Measurements from ENCODE around the gene KCNJ6. TPM values are rescaled to one million over a fixed set of nuclear protein-coding genes. Genes with fewer than 3 reads are reported as not detected.

Gene KCNJ6
- total and polyA plus RNA-seq, 10 of the 15 experiments (the other 5 are each of a cell fraction or from before 2014, with no cell fraction given) = 0.03 to 0.07 (median 0.04) TPM; not detected in 7

DNA sequence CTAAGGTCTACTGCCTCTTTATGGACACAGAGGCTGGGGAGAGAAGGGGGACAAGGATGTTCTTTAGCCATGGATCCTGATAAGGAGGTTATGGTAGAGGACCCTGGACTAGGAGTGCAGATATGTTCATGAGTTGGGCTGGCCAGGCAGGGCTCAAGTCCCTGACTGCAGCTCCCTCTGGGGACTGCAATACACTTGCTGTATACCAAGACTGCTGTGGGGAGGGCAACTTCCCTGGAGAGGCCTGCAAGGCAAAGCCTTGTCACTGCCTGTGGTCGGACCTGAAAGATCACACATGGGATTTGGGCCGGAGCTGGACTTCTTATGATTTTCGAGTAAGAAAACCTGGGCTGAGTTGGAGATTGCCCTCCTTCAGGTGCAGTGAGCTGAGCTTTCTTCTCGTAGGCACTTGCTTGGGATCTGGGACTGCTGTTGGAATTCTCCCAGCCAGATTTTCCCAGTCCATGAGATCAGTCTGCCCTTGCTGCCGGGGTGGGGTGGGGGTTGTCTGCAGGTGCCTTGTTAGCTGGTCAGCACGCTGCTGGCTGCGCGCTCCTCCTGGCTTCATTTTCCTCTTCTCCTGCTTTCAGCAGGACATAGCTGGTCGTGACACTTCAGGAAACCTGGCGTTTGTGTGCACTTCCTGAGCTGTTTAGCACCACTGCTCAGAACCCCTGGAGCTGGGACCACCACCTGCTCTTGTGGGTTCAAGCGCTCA, 49.0 kb upstream of the KCNJ6 start (continued):
- TF ChIP-seq, protein P1, sequence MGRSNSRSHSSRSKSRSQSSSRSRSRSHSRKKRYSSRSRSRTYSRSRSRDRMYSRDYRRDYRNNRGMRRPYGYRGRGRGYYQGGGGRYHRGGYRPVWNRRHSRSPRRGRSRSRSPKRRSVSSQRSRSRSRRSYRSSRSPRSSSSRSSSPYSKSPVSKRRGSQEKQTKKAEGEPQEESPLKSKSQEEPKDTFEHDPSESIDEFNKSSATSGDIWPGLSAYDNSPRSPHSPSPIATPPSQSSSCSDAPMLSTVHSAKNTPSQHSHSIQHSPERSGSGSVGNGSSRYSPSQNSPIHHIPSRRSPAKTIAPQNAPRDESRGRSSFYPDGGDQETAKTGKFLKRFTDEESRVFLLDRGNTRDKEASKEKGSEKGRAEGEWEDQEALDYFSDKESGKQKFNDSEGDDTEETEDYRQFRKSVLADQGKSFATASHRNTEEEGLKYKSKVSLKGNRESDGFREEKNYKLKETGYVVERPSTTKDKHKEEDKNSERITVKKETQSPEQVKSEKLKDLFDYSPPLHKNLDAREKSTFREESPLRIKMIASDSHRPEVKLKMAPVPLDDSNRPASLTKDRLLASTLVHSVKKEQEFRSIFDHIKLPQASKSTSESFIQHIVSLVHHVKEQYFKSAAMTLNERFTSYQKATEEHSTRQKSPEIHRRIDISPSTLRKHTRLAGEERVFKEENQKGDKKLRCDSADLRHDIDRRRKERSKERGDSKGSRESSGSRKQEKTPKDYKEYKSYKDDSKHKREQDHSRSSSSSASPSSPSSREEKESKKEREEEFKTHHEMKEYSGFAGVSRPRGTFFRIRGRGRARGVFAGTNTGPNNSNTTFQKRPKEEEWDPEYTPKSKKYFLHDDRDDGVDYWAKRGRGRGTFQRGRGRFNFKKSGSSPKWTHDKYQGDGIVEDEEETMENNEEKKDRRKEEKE (IDR thresholded peaks at IDR 0.05) = no peak
- TF ChIP-seq EZH2 (IDR thresholded peaks at IDR 0.05; ENCODE audit: borderline replicate concordance, control insufficient read depth, low read depth, low read length) (no peak), ZNF274 (IDR thresholded peaks at IDR 0.05; ENCODE audit: insufficient read depth, insufficient read length) (no peak)

DNA sequence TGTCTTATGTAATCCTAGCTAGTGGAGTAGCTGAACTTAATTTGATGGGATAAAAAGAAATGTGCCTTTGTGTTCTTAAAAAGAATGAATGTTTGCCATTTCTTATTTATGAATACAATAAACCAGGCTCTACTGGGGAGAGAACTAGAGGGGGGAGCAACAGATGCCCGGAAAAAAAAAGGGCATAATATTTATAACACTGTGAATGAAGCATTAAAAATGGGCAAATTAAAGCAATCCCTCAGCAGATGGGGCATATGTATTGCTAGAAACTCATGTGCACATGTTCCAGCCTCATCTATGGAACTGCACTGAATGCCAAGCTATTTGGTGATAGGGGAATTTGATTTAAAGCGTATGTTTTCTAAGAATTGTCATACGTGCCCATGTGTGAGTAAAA, 42.3 kb upstream of the KCNJ6 start:
- H3K79me2 ChIP-seq (ENCODE audit: control insufficient read depth, insufficient read depth, low read length) = no peaks in the 10 kb centered on the region
- SMC1A ChIA-PET (ENCODE audit: uncharacterized antibody, unreplicated experiment) = interaction anchor here (0.6 kb wide), 1 partner anchor 112 kb away, joined by 3 read pairs; no protein-coding TSS in a partner anchor
- 10% methylated on average over 3 of the region's 3 CpGs for WGBS (ENCODE audit: insufficient coverage, insufficient replicate concordance, low lambda C conversion rate, missing lambda C conversion rate)
- no peak for TF ChIP-seq NR2C2 (IDR thresholded peaks at IDR 0.05; ENCODE audit: borderline replicate concordance, control insufficient read depth, insufficient read length, low read depth)
- no peak for TF ChIP-seq HDAC2 (IDR thresholded peaks at IDR 0.05)
- no peak for TF ChIP-seq NFXL1 (IDR thresholded peaks at IDR 0.05; ENCODE audit: borderline replicate concordance)
- no peak for TF ChIP-seq MXI1 (IDR thresholded peaks at IDR 0.05; ENCODE audit: low read depth, low read length)
- no peak for TF ChIP-seq MTA3 (IDR thresholded peaks at IDR 0.05; ENCODE audit: borderline replicate concordance, low read length)
- TF ChIP-seq BCL11A (IDR thresholded peaks at IDR 0.05; ENCODE audit: low read depth, low read length) = no peak
- TF ChIP-seq EZH2 (IDR thresholded peaks at IDR 0.05; ENCODE audit: borderline replicate concordance, control insufficient read depth, low read depth, low read length) = no peak
- no peak for TF ChIP-seq BHLHE40 (IDR thresholded peaks at IDR 0.05; ENCODE audit: borderline replicate concordance in 1 of 2, low read depth in 2 of 2, low read length in 1 of 2)
- TF ChIP-seq, protein P2, sequence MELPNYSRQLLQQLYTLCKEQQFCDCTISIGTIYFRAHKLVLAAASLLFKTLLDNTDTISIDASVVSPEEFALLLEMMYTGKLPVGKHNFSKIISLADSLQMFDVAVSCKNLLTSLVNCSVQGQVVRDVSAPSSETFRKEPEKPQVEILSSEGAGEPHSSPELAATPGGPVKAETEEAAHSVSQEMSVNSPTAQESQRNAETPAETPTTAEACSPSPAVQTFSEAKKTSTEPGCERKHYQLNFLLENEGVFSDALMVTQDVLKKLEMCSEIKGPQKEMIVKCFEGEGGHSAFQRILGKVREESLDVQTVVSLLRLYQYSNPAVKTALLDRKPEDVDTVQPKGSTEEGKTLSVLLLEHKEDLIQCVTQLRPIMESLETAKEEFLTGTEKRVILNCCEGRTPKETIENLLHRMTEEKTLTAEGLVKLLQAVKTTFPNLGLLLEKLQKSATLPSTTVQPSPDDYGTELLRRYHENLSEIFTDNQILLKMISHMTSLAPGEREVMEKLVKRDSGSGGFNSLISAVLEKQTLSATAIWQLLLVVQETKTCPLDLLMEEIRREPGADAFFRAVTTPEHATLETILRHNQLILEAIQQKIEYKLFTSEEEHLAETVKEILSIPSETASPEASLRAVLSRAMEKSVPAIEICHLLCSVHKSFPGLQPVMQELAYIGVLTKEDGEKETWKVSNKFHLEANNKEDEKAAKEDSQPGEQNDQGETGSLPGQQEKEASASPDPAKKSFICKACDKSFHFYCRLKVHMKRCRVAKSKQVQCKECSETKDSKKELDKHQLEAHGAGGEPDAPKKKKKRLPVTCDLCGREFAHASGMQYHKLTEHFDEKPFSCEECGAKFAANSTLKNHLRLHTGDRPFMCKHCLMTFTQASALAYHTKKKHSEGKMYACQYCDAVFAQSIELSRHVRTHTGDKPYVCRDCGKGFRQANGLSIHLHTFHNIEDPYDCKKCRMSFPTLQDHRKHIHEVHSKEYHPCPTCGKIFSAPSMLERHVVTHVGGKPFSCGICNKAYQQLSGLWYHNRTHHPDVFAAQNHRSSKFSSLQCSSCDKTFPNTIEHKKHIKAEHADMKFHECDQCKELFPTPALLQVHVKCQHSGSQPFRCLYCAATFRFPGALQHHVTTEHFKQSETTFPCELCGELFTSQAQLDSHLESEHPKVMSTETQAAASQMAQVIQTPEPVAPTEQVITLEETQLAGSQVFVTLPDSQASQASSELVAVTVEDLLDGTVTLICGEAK (IDR thresholded peaks at IDR 0.05; ENCODE audit: borderline replicate concordance) = no peak
- TF ChIP-seq CREB1 (IDR thresholded peaks at IDR 0.05; ENCODE audit: low read depth) = no peak
- no peak for TF ChIP-seq ZZZ3 (IDR thresholded peaks at IDR 0.05; ENCODE audit: control insufficient read depth, insufficient read length, low read depth)
- no peak for TF ChIP-seq WRNIP1 (IDR thresholded peaks at IDR 0.05; ENCODE audit: borderline replicate concordance, low read depth, low read length)
- H2AFZ ChIP-seq (ENCODE audit: control insufficient read depth, low read depth, low read length) = no peak overlapping the region
- H3K4me3 ChIP-seq = no peak overlapping the region
- no peaks in the 10 kb centered on the region for H3K27me3 ChIP-seq (replicated peaks in 1 of 2; ENCODE audit: control insufficient read depth in 2 of 2, insufficient read depth in 2 of 2, low read length in 1 of 2)
- FAIRE-seq (no peak), DNase-seq (ENCODE audit: low read depth, low spot score) (no peak), ATAC-seq (no peak)
- H3K4me1 ChIP-seq (ENCODE audit: control insufficient read depth, insufficient read depth, low read length) = no peaks in the 10 kb centered on the region
- H3K9me3 ChIP-seq (replicated peaks; ENCODE audit: control insufficient read depth, insufficient read depth, low read length) = no peaks in the 10 kb centered on the region
- in situ Hi-C loops (cut with MboI) (no loop called here), intact Hi-C loops (cut with micrococcal nuclease; ENCODE audit: unreplicated experiment) (no loop called here)
- H3K4me2 ChIP-seq (ENCODE audit: control insufficient read depth, insufficient read depth) = no peak overlapping the region
- no peak overlapping the region for H3K9ac ChIP-seq (ENCODE audit: control insufficient read depth, insufficient read depth, low read length)
- H3K27ac ChIP-seq (ENCODE audit: control insufficient read depth, insufficient read depth) = no peak overlapping the region
- CTCF ChIA-PET = no interaction called here
- H3K36me3 ChIP-seq (ENCODE audit: control insufficient read depth in 2 of 2, insufficient read depth in 2 of 2, low read length in 1 of 2) = no peaks in the 10 kb centered on the region
- no peaks in the 10 kb centered on the region for H4K20me1 ChIP-seq (ENCODE audit: control insufficient read depth, insufficient read depth)
- RAD21 ChIA-PET (ENCODE audit: unreplicated experiment) = no interaction called here
- BruUV-seq (replicated peaks) = no TSS peak
- POLR2A ChIA-PET = no interaction called here

Measured in GM12878 (cell line).